Endodermal cell (in vitro differentiated cells): Measurements from ENCODE around the gene ADAM20. TPM values are rescaled to one million over a fixed set of nuclear protein-coding genes. Genes with fewer than 3 reads are reported as not detected.

Source experiments
- DNase-seq: peaks from one replicate; pipeline ENCODE4 v3.0.0-alpha.2; 2017
- H3K27ac ChIP-seq: 2 replicates; pipeline ENCODE4 v1.5.1; 2013; ENCODE audit warnings: mild to moderate bottlenecking, low read depth, low read length, moderate library complexity
- H3K27me3 ChIP-seq: 2 replicates; pipeline ENCODE4 v1.6.1; 2013; ENCODE audit warnings: mild to moderate bottlenecking, low read length, moderate library complexity; ENCODE audit not compliant: insufficient read depth, control insufficient read depth, poor library complexity, severe bottlenecking
- H3K36me3 ChIP-seq: 2 replicates; pipeline ENCODE4 v1.7.0; 2013; ENCODE audit warnings: mild to moderate bottlenecking, low read length, moderate library complexity; ENCODE audit not compliant: control insufficient read depth, insufficient read depth
- H3K4me1 ChIP-seq: one replicate; pipeline ENCODE4 v1.7.0; 2013; ENCODE audit warnings: low read length; ENCODE audit not compliant: control insufficient read depth, insufficient read depth
- H3K4me3 ChIP-seq: 2 replicates; pipeline ENCODE4 v1.5.1; 2013; ENCODE audit warnings: mild to moderate bottlenecking, low read length, moderate library complexity
- H3K9ac ChIP-seq: 2 replicates; pipeline ENCODE4 v1.6.1; 2013; ENCODE audit warnings: mild to moderate bottlenecking, low read length, moderate library complexity; ENCODE audit not compliant: poor library complexity, severe bottlenecking; ENCODE audit errors: extremely low read depth
- H3K9me3 ChIP-seq: 2 replicates; pipeline ENCODE4 v1.6.1; 2013; ENCODE audit warnings: mild to moderate bottlenecking, low read length, moderate library complexity; ENCODE audit not compliant: control insufficient read depth
- H3K27ac Mint-ChIP-seq: 2 replicates; pipeline ENCODE4 v1.8.0; 2020; ENCODE audit warnings: mixed read lengths
- H3K27me3 Mint-ChIP-seq: 2 replicates; pipeline ENCODE4 v1.8.0; 2021; ENCODE audit warnings: mild to moderate bottlenecking, mixed read lengths; ENCODE audit not compliant: insufficient read depth
- H3K36me3 Mint-ChIP-seq: 2 replicates; pipeline ENCODE4 v1.8.0; 2020; ENCODE audit warnings: low read depth, mixed read lengths
- H3K4me1 Mint-ChIP-seq: 2 replicates; pipeline ENCODE4 v1.8.0; 2020; ENCODE audit warnings: mixed read lengths
- H3K4me3 Mint-ChIP-seq: 2 replicates; pipeline ENCODE4 v1.8.0; 2020; ENCODE audit warnings: mild to moderate bottlenecking, moderate library complexity, mixed read lengths
- H3K9me3 Mint-ChIP-seq: 2 replicates; pipeline ENCODE4 v1.8.0; 2020; ENCODE audit warnings: mild to moderate bottlenecking, mixed read lengths
- CTCF ChIP-seq: fragments of 200-600 bp; sonication (generic); conservative IDR thresholded peaks from 2 replicates; pipeline ENCODE4 v1.5.0; 2021; ENCODE audit warnings: antibody characterized with exemption, mild to moderate bottlenecking
- WGBS, 2 experiments: methylation state at CpG; one replicate each; pipeline versions ENCODE4 v1.1.5 to v1.1.7; 2013; ENCODE audit warnings: missing lambda C conversion rate in 2 of 2, mixed read lengths in 1 of 2; ENCODE audit not compliant: insufficient coverage in 1 of 2, insufficient read length in 1 of 2; 5-methylcytosine and 5-hydroxymethylcytosine counted together
- total RNA-seq, 2 donors: library from RNA; stranded (reverse); fragmentation: NEBNext Ultra II Directional in 1 of 2; extraction: Animal tissue kit (Norgen Biotek cat#: 25700) in 1 of 2; gene quantifications; 2 replicates in 1 of 2; 3 replicates in 1 of 2; pipeline ENCODE4 v1.2.1, GENCODE V29; 2021

Gene ADAM20
- total RNA-seq, 2 donors from 2014 or later: 1.6 to 1.7 TPM

GRCh38 chr14:70571139-70571538, 36.3 kb upstream of the ADAM20 start:
- WGBS, 2 experiments: 88 to 97% methylated on average over 1 to 2 of the region's 2 CpGs
- Histone ChIP-seq H3K4me1 (no peaks in the 10 kb centered on the region), H3K4me3 (no peak overlapping the region), H3K36me3 (peaks cover 47% of the 10 kb centered on the region), H3K27ac (no peak overlapping the region), H3K9me3 (peaks cover 24% of the 10 kb centered on the region), H3K9ac (no peak overlapping the region), H3K27me3 (no peaks in the 10 kb centered on the region)
- TF ChIP-seq CTCF: no peak
- Mint-ChIP-seq H3K9me3 (peaks cover 4% of the 10 kb centered on the region), H3K27me3 (no peaks in the 10 kb centered on the region), H3K36me3 (peaks cover 61% of the 10 kb centered on the region), H3K4me3 (no peak overlapping the region), H3K4me1 (peaks cover 16% of the 10 kb centered on the region), H3K27ac (no peak overlapping the region)
- no peak for DNase-seq

GRCh38 chr14:70567791-70568190, 33.0 kb upstream of the ADAM20 start:
- no peak overlapping the region for H3K27ac Mint-ChIP-seq
- no peak overlapping the region for H3K9ac ChIP-seq
- H3K27me3 Mint-ChIP-seq: no peaks in the 10 kb centered on the region
- peaks cover 16% of the 10 kb centered on the region for H3K4me1 Mint-ChIP-seq
- 70 to 71% methylated on average over 2 of the region's 2 CpGs for WGBS, 2 experiments
- H3K27ac ChIP-seq: no peak overlapping the region
- peak; percentile 82 for DNase-seq
- H3K36me3 Mint-ChIP-seq: peaks cover 65% of the 10 kb centered on the region
- peaks cover 64% of the 10 kb centered on the region for H3K36me3 ChIP-seq
- peaks cover 50% of the 10 kb centered on the region for H3K9me3 ChIP-seq
- H3K4me1 ChIP-seq: no peaks in the 10 kb centered on the region
- peaks cover 31% of the 10 kb centered on the region for H3K9me3 Mint-ChIP-seq
- no peaks in the 10 kb centered on the region for H3K27me3 ChIP-seq
- H3K4me3 ChIP-seq: no peak overlapping the region
- no peak overlapping the region for H3K4me3 Mint-ChIP-seq
- TF ChIP-seq CTCF: peak; percentile 79

GRCh38 chr14:70563869-70564268, 29.1 kb upstream of the ADAM20 start:
- peaks cover 78% of the 10 kb centered on the region for H3K9me3 ChIP-seq
- Mint-ChIP-seq H3K4me1 (peaks cover 6% of the 10 kb centered on the region), H3K27ac (no peak overlapping the region), H3K27me3 (no peaks in the 10 kb centered on the region), H3K36me3 (peaks cover 70% of the 10 kb centered on the region), H3K4me3 (no peak overlapping the region), H3K9me3 (peaks cover 57% of the 10 kb centered on the region)
- H3K9ac ChIP-seq: no peak overlapping the region
- DNase-seq: no peak
- TF ChIP-seq CTCF: no peak
- no peaks in the 10 kb centered on the region for H3K4me1 ChIP-seq
- H3K27ac ChIP-seq: no peak overlapping the region
- H3K36me3 ChIP-seq: peaks cover 67% of the 10 kb centered on the region
- no peaks in the 10 kb centered on the region for H3K27me3 ChIP-seq
- WGBS, 2 experiments: 100% methylated on average over 1 of the region's 1 CpG
- H3K4me3 ChIP-seq: peak overlapping the region; percentile 36
